Measurements from ENCODE around the gene CALCOCO1.
A peak's percentile ranks its signal among the peaks of the same experiment; 100 is the strongest.
"Not testable (repeated sequence)": the region's sequence is repeated elsewhere in the genome, so short reads cannot be mapped to it uniquely, and the experiment has no call there.

CALCOCO1 gene

GRCh38 chr12:53700567-53700966, 26.7 kb downstream of the CALCOCO1 start:
- ATAC-seq, result no peak
- Mint-ChIP-seq H3K9me3 (no peaks in the 10 kb centered on the region), H3K4me1 (peaks cover 22% of the 10 kb centered on the region), H3K4me3 (no peak overlapping the region), H3K27ac (no peak overlapping the region), H3K27me3 (peaks cover 86% of the 10 kb centered on the region), H3K36me3 (no peaks in the 10 kb centered on the region)

GRCh38 chr12:53699678-53700025, 27.6 kb downstream of the CALCOCO1 start:
- Mint-ChIP-seq H3K4me1 (peaks cover 32% of the 10 kb centered on the region), H3K27ac (no peak overlapping the region), H3K4me3 (no peak overlapping the region), H3K9me3 (no peaks in the 10 kb centered on the region), H3K36me3 (no peaks in the 10 kb centered on the region), H3K27me3 (peaks cover 91% of the 10 kb centered on the region)
- ATAC-seq, result no peak

DNA sequence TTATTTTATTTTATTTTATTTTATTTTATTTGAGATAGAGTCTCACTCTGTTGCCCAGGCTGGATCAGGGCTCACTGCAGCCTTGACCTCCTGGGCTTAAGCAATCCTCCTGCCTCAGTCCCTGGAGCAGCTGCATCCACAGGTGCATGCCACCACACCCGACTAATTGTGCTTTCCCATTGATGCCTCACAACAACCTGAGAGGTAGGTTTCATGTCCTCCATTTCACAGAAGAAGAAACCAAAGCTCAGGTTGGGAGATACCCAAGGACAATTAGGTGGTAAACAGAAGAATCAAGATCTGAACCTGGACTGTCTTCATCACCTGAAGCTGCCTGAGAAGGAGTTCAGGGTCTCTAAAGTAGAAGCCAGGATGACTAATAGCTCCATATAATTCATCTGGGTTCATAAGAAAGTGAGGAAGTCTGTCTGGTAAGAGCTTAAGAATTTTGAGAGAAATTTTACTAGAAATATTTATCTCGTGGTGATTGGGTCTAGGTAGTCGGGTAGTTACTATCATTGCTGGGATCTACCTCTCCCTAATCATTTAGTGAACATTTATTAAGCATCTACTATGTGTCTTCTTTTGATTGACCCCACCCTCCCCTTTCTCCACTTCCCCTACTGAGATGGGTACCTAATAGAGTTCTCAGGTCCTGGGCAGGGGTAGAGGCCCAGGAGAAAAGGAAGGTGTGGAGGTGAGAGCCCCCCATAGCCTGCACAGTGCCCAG, 28.1 kb downstream of the CALCOCO1 start:
- Mint-ChIP-seq H3K4me1 (peaks cover 37% of the 10 kb centered on the region), H3K9me3 (no peaks in the 10 kb centered on the region), H3K27me3 (peaks cover 91% of the 10 kb centered on the region), H3K27ac (no peak overlapping the region), H3K4me3 (no peak overlapping the region), H3K36me3 (no peaks in the 10 kb centered on the region)
- no peak for ATAC-seq

DNA sequence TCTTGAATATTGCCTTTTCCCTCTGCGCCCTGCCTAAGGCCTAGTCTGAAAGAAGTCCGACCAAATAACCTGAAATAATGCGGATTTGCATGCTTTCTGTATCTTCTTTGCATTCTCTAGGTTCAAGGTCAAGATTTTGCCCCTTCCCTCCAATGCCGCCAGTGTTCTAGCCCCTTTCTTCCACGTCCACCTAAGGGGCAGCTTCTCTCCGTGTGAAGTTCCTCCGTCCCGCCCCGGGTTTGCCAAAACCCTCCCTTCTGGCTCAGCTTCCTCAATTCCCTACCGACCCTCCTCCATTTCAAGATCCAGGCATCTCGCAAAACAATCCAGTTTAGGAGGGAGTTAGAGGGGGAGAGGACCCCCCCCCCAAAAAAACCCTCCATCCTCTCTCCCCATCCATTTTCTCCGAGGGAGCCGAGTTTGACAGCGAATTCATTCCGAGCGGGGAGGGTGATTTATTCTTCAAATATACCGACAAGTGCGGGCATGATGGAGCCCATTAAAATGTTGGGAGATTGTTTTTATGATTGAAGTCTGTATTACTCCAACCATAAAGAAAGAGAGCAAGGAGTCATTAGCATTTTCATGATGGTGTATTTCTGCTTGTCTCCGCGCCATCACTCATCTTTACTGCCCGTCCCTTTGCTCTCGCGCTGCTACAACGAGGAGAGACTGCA, 30.5 kb downstream of the CALCOCO1 start:
- H3K9me3 Mint-ChIP-seq, result no peaks in the 10 kb centered on the region
- no peaks in the 10 kb centered on the region for H3K36me3 Mint-ChIP-seq
- peaks cover 80% of the 10 kb centered on the region for H3K27me3 Mint-ChIP-seq
- no peak overlapping the region for H3K27ac Mint-ChIP-seq
- peaks cover 39% of the 10 kb centered on the region for H3K4me1 Mint-ChIP-seq
- ATAC-seq, result no peak
- peak overlapping the region; percentile 4 for H3K4me3 Mint-ChIP-seq

DNA sequence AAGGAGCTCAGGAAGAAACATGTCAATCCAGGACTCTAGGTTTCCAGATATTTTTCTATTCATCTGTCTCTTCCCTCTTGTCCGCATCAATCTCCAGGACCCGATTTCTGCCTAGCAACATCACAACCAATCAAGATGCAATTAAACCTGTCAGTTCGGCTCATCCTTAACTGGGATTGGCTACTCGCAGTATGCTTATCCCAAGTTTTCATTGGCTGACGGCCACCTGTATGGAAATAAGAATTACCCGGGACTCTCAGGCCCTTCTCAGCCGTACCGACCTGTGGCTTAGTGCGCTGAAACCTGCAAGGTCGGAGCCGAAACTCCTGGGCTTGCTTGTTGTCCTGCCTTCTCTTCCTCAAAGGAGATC, 31.0 kb downstream of the CALCOCO1 start:
- peaks cover 36% of the 10 kb centered on the region for H3K4me1 Mint-ChIP-seq
- H3K36me3 Mint-ChIP-seq, result no peaks in the 10 kb centered on the region
- ATAC-seq, result no peak
- H3K9me3 Mint-ChIP-seq, result no peaks in the 10 kb centered on the region
- H3K27me3 Mint-ChIP-seq, result peaks cover 80% of the 10 kb centered on the region
- H3K27ac Mint-ChIP-seq, result no peak overlapping the region
- H3K4me3 Mint-ChIP-seq, result no peak overlapping the region

DNA sequence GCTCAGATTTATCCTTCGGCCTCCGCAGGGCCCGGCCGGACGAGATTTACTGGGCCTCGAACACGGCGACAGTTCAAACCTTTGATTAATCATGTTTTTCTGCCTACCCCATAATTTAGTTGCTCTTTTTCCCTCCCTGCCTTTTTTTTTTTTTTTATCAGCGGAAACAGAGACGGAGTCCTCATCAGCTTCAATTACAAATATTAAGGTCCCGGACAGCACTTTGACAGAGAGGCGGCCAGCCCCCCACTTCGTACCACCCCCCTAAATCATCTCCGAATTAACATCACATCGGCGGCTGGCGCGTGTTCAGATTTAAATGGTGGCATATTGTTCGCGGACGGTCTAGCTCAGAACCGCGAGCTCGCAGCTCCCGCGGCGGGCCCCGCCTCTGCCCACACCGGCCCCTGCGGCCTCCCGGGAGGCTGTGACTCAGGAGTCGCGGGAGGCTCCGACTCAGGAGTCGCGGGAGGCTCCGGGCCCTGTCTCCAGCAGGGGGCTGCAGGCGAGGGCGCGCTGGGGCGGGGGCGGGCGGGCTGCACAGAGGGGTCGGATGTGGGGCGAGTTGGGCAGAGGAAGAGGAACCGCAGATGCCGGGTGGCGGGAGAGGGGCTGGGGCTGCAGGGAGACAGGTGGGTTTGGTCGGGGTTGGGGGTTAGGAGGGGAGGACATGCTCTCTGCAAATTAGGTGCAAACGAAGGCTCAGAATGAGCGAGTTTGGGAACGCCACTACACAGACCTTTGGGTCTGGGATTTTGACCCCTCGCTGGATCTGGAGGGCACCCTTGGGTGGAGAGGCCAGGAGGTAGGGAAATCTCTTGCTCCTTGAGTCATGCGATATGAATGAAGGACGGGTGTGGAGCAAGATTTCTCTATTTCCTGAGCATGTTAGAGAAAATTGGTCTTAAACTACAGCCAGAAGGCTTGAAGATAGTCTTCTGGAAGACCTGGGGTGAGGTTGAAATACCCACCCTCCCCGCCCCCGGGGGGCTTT, 31.8 kb downstream of the CALCOCO1 start:
- peak; percentile 16 for ATAC-seq
- H3K27ac Mint-ChIP-seq, result no peak overlapping the region
- no peaks in the 10 kb centered on the region for H3K9me3 Mint-ChIP-seq
- peaks cover 86% of the 10 kb centered on the region for H3K27me3 Mint-ChIP-seq
- peaks cover 36% of the 10 kb centered on the region for H3K4me1 Mint-ChIP-seq
- no peaks in the 10 kb centered on the region for H3K36me3 Mint-ChIP-seq
- peak overlapping the region; percentile 63 for H3K4me3 Mint-ChIP-seq

GRCh38 chr12:53694756-53695151, 32.5 kb downstream of the CALCOCO1 start:
- Mint-ChIP-seq H3K4me3 (peak overlapping the region; percentile 63), H3K27ac (no peak overlapping the region), H3K36me3 (no peaks in the 10 kb centered on the region), H3K4me1 (peaks cover 36% of the 10 kb centered on the region), H3K27me3 (peaks cover 86% of the 10 kb centered on the region), H3K9me3 (no peaks in the 10 kb centered on the region)
- ATAC-seq, result no peak

DNA sequence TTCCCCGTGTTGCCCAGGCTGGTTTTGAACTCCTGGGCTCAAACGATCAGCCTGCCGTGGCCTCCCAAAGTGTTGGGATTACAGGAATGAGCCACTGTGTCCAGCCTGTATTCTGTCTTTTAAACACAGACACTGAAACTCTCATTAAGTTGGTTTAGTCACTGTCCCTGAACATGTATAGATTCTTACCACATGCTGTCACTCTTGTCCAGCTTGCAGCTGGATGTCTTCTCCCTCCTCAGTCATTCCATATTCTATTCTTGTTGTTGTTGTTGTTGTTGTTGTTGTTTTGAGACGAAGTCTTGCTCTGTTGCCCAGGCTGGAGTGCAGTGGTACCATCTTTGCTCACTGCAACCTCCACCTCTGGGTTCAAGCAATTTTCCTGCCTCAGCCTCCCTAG, 39.1 kb downstream of the CALCOCO1 start:
- H3K27ac Mint-ChIP-seq, result no peak overlapping the region
- no peak overlapping the region for H3K4me3 Mint-ChIP-seq
- no peaks in the 10 kb centered on the region for H3K36me3 Mint-ChIP-seq
- H3K27me3 Mint-ChIP-seq, result peaks cover 34% of the 10 kb centered on the region
- no peaks in the 10 kb centered on the region for H3K9me3 Mint-ChIP-seq
- no peaks in the 10 kb centered on the region for H3K4me1 Mint-ChIP-seq
- no peak for ATAC-seq

DNA sequence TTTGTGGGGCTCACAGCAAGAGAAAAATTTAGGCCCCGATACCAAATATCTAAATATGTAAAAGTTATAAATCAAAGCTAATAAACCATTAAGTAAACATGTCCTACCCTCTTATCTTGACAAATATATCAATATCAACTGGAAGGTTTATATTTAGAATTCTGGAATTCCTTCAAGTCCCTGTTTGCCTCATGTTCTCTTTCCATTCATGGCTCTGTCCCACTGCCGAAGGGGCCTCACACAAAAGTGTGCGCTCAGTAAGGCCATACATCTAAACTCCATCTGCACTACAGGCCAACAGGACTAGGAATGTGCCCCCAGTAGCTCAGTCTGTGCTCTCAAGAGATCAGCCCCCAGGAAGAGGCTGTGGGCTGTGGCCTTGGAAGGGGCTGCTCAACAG, 40.8 kb downstream of the CALCOCO1 start:
- H3K9me3 Mint-ChIP-seq, result no peaks in the 10 kb centered on the region
- H3K27me3 Mint-ChIP-seq, result peaks cover 27% of the 10 kb centered on the region
- no peaks in the 10 kb centered on the region for H3K4me1 Mint-ChIP-seq
- no peak overlapping the region for H3K4me3 Mint-ChIP-seq
- no peak for ATAC-seq
- no peak overlapping the region for H3K27ac Mint-ChIP-seq
- no peaks in the 10 kb centered on the region for H3K36me3 Mint-ChIP-seq

GRCh38 chr12:53684654-53685220, 42.5 kb downstream of the CALCOCO1 start:
- no peak overlapping the region for H3K27ac Mint-ChIP-seq
- H3K4me1 Mint-ChIP-seq, result no peaks in the 10 kb centered on the region
- peaks cover 13% of the 10 kb centered on the region for H3K27me3 Mint-ChIP-seq
- no peak overlapping the region for H3K4me3 Mint-ChIP-seq
- no peaks in the 10 kb centered on the region for H3K9me3 Mint-ChIP-seq
- no peaks in the 10 kb centered on the region for H3K36me3 Mint-ChIP-seq
- ATAC-seq, result no peak

- no peak for ATAC-seq
- H3K27ac Mint-ChIP-seq, result no peak overlapping the region
- no peaks in the 10 kb centered on the region for H3K4me1 Mint-ChIP-seq
- no peaks in the 10 kb centered on the region for H3K9me3 Mint-ChIP-seq
- H3K36me3 Mint-ChIP-seq, result no peaks in the 10 kb centered on the region
- H3K27me3 Mint-ChIP-seq, result peaks cover 19% of the 10 kb centered on the region
- H3K4me3 Mint-ChIP-seq, result no peak overlapping the region
Measured at GRCh38 chr12:53683983-53684382, 43.3 kb downstream of the CALCOCO1 start.

GRCh38 chr12:53683494-53683893, 43.8 kb downstream of the CALCOCO1 start:
- Mint-ChIP-seq H3K4me3 (no peak overlapping the region), H3K27me3 (peaks cover 21% of the 10 kb centered on the region)

GRCh38 chr12:53680061-53680460, 47.2 kb downstream of the CALCOCO1 start:
- not testable (repeated sequence) for H3K4me3 Mint-ChIP-seq, ATAC-seq, H3K9me3 Mint-ChIP-seq, H3K36me3 Mint-ChIP-seq, H3K27ac Mint-ChIP-seq, H3K4me1 Mint-ChIP-seq
- peaks cover 14% of the 10 kb centered on the region for H3K27me3 Mint-ChIP-seq

More at GRCh38 chr12:53683494-53683893, 43.8 kb downstream of the CALCOCO1 start:
- H3K4me1 Mint-ChIP-seq, result no peaks in the 10 kb centered on the region
- no peak overlapping the region for H3K27ac Mint-ChIP-seq
- H3K36me3 Mint-ChIP-seq, result no peaks in the 10 kb centered on the region
- no peak for ATAC-seq
- no peaks in the 10 kb centered on the region for H3K9me3 Mint-ChIP-seq

- Mint-ChIP-seq H3K36me3 (no peaks in the 10 kb centered on the region), H3K4me3 (no peak overlapping the region), H3K27ac (no peak overlapping the region), H3K27me3 (peaks cover 14% of the 10 kb centered on the region), H3K9me3 (no peaks in the 10 kb centered on the region), H3K4me1 (peaks cover 16% of the 10 kb centered on the region)
- no peak for ATAC-seq
Measured at GRCh38 chr12:53677800-53678148, 49.5 kb downstream of the CALCOCO1 start.

All from stimulated activated memory B cell treated with anti-CD40 and anti-IgM and Interleukin-4, amounts not matched to agents 10 μg/mL and 1 μg/mL and 100 μg/mL, for 72 hours (primary cell).